NCI-H146 treated with DMSO at 0.1 percent for 48 hours (cell line): ENCODE results near the gene DLGAP1.
"Not testable (repeated sequence)": the region's sequence is repeated elsewhere in the genome, so short reads cannot be mapped to it uniquely, and the experiment has no call there.

Experiments
- DNase-seq: peaks from one replicate; lab custom pipeline; 2025; ENCODE audit not compliant: unreplicated experiment; lab: John Stamatoyannopoulos, UW

DLGAP1 gene

GRCh38 chr18:4455113-4455811 is at the start of gene DLGAP1:
DLGAP1 (minus strand) TSS chr18:4455307.
- peak; percentile 60 for DNase-seq

- not testable (repeated sequence) for DNase-seq
Measured at GRCh38 chr18:4494703-4495284, 39.7 kb upstream of the DLGAP1 start.

- DNase-seq, result no peak
Measured at GRCh38 chr18:4468511-4468910, 13.4 kb upstream of the DLGAP1 start.

GRCh38 chr18:4454537-4455112 is 482 bp downstream of the DLGAP1 start:
- no peak for DNase-seq

- DNase-seq, result no peak
Measured at GRCh38 chr18:4453874-4454536, 1.1 kb downstream of the DLGAP1 start.

GRCh38 chr18:4453567-4453873 is 1.6 kb downstream of the DLGAP1 start:
- no peak for DNase-seq

GRCh38 chr18:4450065-4450658 is 4.9 kb downstream of the DLGAP1 start:
- DNase-seq, result no peak

- DNase-seq, result no peak
Measured at GRCh38 chr18:4445902-4446301, 9.2 kb downstream of the DLGAP1 start.

GRCh38 chr18:4444306-4444705 is 10.8 kb downstream of the DLGAP1 start:
- no peak for DNase-seq

- DNase-seq, result no peak
Measured at GRCh38 chr18:4441098-4441497, 14.0 kb downstream of the DLGAP1 start.

GRCh38 chr18:4438938-4439337 is 16.2 kb downstream of the DLGAP1 start:
- no peak for DNase-seq

- DNase-seq, result no peak
Measured at GRCh38 chr18:4433717-4434116, 21.4 kb downstream of the DLGAP1 start.

GRCh38 chr18:4430836-4431235 is 24.3 kb downstream of the DLGAP1 start:
- DNase-seq, result no peak

- no peak for DNase-seq
Measured at GRCh38 chr18:4417714-4418113, 37.4 kb downstream of the DLGAP1 start.

GRCh38 chr18:4416976-4417375 is 38.1 kb downstream of the DLGAP1 start:
- no peak for DNase-seq

- DNase-seq, result no peak
Measured at GRCh38 chr18:4412286-4412685, 42.8 kb downstream of the DLGAP1 start.

GRCh38 chr18:4406856-4407255 is 48.3 kb downstream of the DLGAP1 start:
- DNase-seq, result no peak

GRCh38 chr18:4405965-4406364 is 49.1 kb downstream of the DLGAP1 start:
- DNase-seq, result no peak

GRCh38 chr18:4403836-4404235 is 51.3 kb downstream of the DLGAP1 start:
- DNase-seq, result no peak

- DNase-seq, result no peak
Measured at GRCh38 chr18:4400911-4401310, 54.2 kb downstream of the DLGAP1 start.

GRCh38 chr18:4399929-4400328 is 55.2 kb downstream of the DLGAP1 start:
- DNase-seq, result no peak

- DNase-seq, result no peak
Measured at GRCh38 chr18:4394700-4395099, 60.4 kb downstream of the DLGAP1 start.
